GM10266 (cell line): ENCODE data around the gene KMT2D.

Source experiments
- DNase-seq: peaks from one replicate; pipeline ENCODE4 v3.0.0; 2012; ENCODE audit errors: extremely low spot score
- TF ChIP-seq, protein P1 (sequence below): IDR thresholded peaks from 2 replicates; pipeline ENCODE4 v1.5.1; 2012; ENCODE audit warnings: mild to moderate bottlenecking, low read depth; ENCODE audit not compliant: control insufficient read depth, insufficient read depth; ENCODE audit errors: missing control alignments

The KMT2D gene

DNA sequence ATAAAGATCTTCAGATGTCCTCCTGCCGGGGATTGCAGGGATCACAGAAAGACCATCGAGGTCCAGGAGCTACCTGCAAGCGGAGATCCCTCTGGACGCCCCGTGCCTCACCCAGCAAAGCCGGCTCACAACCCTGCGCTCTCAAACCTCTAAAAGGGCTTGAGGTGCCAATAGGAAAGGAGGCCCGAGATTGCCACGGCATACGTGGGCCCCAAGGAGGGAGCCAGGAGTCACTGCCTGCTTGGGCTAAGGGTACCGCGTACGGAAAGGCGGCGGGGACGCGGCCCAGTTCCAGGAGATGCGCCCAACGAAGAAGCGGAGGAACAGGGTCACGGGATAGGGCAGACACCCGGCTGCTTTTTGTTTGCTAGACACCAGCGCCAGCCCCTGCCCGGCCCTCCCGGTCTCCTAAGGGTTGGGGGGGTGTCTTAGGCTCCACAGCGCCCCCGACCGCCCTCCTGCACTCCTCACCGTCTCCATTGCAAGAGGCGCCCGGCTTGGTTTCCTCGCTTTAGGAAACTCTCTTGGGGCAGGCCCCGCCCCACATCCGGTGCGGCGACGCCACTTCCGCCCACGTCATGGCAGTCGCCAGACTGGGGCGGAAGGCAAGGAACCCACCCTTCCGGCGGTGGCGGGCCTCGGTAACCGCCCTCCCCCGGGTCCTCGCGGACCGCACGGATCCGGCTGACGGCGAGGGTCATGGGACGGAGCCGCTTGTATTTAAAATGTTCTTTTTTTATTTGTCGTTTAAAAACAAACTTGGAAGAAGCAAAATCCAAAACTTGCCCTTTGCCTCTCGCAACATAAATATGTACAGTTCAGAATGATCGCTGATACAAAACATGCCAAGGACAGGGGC is 42.1 kb downstream of the KMT2D start, which contains the start of gene PRKAG1:
Gene PRKAG1 (minus strand): TSS at position 516 of the 859 bp plus-strand sequence. CDS start 36 bp downstream, at position 480.
- peak; percentile 97 for DNase-seq
- TF ChIP-seq, protein P1, sequence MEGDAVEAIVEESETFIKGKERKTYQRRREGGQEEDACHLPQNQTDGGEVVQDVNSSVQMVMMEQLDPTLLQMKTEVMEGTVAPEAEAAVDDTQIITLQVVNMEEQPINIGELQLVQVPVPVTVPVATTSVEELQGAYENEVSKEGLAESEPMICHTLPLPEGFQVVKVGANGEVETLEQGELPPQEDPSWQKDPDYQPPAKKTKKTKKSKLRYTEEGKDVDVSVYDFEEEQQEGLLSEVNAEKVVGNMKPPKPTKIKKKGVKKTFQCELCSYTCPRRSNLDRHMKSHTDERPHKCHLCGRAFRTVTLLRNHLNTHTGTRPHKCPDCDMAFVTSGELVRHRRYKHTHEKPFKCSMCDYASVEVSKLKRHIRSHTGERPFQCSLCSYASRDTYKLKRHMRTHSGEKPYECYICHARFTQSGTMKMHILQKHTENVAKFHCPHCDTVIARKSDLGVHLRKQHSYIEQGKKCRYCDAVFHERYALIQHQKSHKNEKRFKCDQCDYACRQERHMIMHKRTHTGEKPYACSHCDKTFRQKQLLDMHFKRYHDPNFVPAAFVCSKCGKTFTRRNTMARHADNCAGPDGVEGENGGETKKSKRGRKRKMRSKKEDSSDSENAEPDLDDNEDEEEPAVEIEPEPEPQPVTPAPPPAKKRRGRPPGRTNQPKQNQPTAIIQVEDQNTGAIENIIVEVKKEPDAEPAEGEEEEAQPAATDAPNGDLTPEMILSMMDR = peak; percentile 69

DNA sequence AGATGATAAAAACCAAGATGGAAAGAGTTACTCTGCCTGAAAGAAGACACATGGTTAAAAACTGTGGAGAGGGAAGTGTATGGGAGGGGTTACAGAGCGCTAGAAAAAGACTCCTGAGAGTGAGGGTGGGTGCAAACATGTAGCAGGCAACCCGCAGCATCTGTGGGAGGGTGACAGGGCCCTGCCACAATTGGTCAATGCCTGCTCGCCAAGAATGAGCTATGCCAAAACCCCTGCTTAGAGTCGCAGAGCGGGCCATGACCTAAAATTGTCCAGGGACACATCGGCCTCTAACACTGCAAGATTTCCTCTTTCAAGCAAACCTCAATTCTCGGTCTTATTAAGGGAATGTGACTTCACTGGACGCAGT is 42.7 kb downstream of the KMT2D start:
- DNase-seq = no peak
- TF ChIP-seq, protein P1 = no peak

- TF ChIP-seq, protein P1 = no peak
- DNase-seq = no peak
Measured at GRCh38 chr12:49015196-49015595, 45.4 kb downstream of the KMT2D start.

DNA sequence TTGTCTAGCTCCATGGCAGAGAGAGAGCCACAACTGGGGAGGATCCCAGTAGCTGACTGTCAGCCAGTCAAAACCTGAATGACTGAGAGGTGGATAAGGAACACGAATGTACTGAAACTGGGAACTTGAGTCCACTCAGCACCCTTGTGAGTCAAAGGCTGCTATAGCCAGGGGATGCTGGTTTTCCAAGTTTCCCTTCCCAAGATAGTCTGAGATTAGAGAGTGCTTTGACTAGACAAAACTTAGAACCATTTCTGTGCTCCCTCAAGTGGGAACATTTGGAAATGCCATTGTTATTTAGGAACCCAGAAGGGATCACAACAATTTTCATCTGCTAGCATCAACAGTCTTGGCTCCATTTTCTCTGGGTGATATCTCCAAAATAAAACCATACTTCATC is 46.0 kb downstream of the KMT2D start:
- TF ChIP-seq, protein P1 = peak; percentile 2
- DNase-seq = no peak

GRCh38 chr12:49013428-49013827 is 47.2 kb downstream of the KMT2D start:
- no peak for DNase-seq
- TF ChIP-seq, protein P1 = no peak

DNA sequence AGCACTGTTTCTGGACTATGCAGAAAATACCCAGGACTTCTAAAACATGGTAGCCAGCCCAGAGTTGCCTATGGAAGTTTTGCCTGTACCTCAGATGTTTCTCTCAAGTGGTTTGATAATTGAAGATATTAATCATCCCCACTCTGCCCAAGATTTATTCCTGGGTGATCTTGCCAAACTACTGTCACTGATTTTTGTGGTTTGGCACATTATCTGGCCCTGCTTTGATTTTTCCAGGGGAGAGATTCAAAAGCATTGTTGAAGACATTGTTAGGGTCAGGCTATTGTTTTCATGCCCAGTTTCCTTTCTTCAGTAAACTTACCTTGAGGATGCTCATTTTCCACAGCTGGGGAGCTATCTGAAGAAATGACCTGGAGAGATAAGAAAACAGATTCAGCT is 47.9 kb downstream of the KMT2D start:
- TF ChIP-seq, protein P1 = no peak
- no peak for DNase-seq
